ENCODE data around the gene CNOT4. TPM values are rescaled to one million over a fixed set of nuclear protein-coding genes. Genes with fewer than 3 reads are reported as not detected.

Gene CNOT4, protein sequence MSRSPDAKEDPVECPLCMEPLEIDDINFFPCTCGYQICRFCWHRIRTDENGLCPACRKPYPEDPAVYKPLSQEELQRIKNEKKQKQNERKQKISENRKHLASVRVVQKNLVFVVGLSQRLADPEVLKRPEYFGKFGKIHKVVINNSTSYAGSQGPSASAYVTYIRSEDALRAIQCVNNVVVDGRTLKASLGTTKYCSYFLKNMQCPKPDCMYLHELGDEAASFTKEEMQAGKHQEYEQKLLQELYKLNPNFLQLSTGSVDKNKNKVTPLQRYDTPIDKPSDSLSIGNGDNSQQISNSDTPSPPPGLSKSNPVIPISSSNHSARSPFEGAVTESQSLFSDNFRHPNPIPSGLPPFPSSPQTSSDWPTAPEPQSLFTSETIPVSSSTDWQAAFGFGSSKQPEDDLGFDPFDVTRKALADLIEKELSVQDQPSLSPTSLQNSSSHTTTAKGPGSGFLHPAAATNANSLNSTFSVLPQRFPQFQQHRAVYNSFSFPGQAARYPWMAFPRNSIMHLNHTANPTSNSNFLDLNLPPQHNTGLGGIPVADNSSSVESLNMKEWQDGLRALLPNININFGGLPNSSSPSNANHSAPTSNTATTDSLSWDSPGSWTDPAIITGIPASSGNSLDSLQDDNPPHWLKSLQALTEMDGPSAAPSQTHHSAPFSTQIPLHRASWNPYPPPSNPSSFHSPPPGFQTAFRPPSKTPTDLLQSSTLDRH
- 10 to 100 TPM; 22.1 to 23.3 TPM for total RNA-seq

DNA sequence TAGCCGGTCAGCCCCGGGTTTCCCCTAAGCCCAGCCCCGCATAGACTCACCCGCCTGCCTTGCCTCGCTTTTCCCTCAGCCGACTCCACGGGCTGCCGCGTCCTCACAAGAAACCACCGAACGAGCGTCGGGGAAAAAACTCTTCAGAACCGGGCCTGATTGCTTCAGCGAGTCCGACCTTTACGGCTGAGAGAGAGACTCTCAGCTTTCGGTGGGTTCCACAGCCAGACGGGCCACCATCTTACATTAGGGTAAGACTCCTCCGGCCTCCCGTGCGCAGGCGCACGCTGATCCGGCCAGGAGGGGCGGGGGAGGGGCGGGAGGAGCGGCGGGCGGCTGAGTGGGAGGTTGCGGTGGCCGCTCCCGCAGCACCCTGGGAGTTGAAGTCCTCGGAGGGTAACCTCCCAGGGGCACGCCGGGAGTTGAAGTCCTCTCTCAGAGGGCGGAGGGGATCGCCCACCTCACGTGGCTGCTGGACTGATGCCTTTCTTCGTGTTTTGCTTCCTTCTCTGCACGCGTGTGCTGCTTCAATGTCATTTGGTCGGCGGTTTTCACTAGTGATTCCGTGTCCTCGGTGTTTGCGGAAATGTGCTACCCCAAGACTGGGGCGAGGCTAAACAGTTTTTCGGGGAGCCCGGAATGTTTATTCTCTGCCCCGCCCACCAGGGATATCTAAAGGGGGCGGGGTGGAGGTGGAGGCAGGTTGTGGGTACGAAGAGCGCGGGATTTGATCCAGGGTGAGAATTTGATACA, at the start of gene CNOT4:
Gene CNOT4 (minus strand): TSS at position 264 of the 753 bp plus-strand sequence. CDS start 71,771 bp downstream, outside the sequence.
- ATAC-seq = peak; percentile 97
- peak; percentile 98 for DNase-seq
- Mint-ChIP-seq H3K4me1 (ENCODE audit: low read depth) (peaks cover 16% of the 10 kb centered on the region), H3K9me3 (ENCODE audit: insufficient read depth) (no peaks in the 10 kb centered on the region), H3K36me3 (ENCODE audit: low read depth) (peaks cover 7% of the 10 kb centered on the region), H3K4me3 (no peak within 1 kb of the TSS), H3K27ac (no peak within 1 kb of the TSS), H3K27me3 (ENCODE audit: low read depth) (peaks cover 1% of the 10 kb centered on the region)
- CTCF ChIA-PET = interaction anchor here (1.0 to 1.8 kb wide), 3 partner anchors 95 to 153 kb away, joined by 3 to 5 read pairs (median 5); partner anchors contain the start of gene STMP1
- POLR2A ChIA-PET = interaction anchor here (0.9 to 1.8 kb wide), 3 partner anchors 48 to 108 kb away, joined by 3 to 5 read pairs (median 4); partner anchors contain the start of gene NUP205

DNA sequence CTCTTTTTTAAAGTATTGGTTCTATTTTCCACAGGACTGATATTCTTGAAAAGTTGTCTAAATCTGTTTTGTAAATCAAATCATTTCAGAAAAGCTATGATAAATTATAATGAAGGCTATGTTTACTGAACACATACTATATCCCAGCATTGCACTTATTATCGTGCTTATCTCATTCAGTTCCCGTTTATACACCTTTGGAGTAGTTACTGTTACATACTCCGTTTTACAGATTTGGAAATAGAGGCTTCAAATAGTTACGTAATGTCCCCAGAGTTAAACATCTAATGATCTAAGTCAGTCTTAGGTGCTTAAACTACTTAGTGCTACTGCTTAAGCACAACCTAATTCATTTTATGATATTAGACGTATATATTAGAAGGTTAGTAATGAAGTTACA, 49.0 kb upstream of the CNOT4 start:
- POLR2A ChIA-PET = interaction anchor here (1.5 kb wide), 1 partner anchor 50 kb away, joined by 5 read pairs; the partner anchor contains the start of gene CNOT4
- H3K4me1 Mint-ChIP-seq (ENCODE audit: low read depth) = peaks cover 24% of the 10 kb centered on the region
- CTCF ChIA-PET = interaction anchor here (1.0 to 2.0 kb wide), 4 partner anchors 11 to 87 kb away, joined by 3 to 6 read pairs (median 4); no protein-coding TSS in a partner anchor
- no peak overlapping the region for H3K4me3 Mint-ChIP-seq
- H3K27me3 Mint-ChIP-seq (ENCODE audit: low read depth) = no peaks in the 10 kb centered on the region
- H3K36me3 Mint-ChIP-seq (ENCODE audit: low read depth) = peaks cover 20% of the 10 kb centered on the region
- DNase-seq (no peak), ATAC-seq (no peak)
- no peak overlapping the region for H3K27ac Mint-ChIP-seq
- no peaks in the 10 kb centered on the region for H3K9me3 Mint-ChIP-seq (ENCODE audit: insufficient read depth)

DNA sequence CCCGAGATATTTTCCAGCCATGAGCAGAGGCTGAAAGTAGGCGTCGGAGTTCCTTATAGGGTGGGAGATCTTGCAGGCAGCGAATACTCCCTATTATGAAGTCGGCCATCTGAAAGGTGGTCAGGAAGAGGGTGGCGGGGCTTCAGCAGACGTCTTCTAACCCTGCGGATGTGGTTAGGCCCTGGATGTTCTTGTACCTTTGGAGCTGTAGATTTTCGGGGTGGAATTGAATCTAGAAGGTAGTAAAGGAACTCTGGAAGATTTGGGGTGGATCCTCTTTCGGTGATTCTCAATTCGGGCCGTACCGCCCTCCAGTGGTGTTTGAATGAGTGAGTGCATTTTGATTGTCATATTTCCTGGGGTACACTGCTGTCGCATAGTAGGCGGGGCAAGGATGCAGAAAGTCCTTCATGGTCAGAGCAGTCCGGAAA, 48.5 kb upstream of the CNOT4 start:
- ATAC-seq (peak; percentile 77), DNase-seq (peak; percentile 79)
- CTCF ChIA-PET = interaction anchor here (1.0 to 2.0 kb wide), 6 partner anchors 11 to 276 kb away, joined by 3 to 6 read pairs (median 4); no protein-coding TSS in a partner anchor
- H3K36me3 Mint-ChIP-seq (ENCODE audit: low read depth) = peaks cover 18% of the 10 kb centered on the region
- no peaks in the 10 kb centered on the region for H3K27me3 Mint-ChIP-seq (ENCODE audit: low read depth)
- no peaks in the 10 kb centered on the region for H3K9me3 Mint-ChIP-seq (ENCODE audit: insufficient read depth)
- POLR2A ChIA-PET = interaction anchor here (1.5 kb wide), 1 partner anchor 49 kb away, joined by 5 read pairs; the partner anchor contains the start of gene CNOT4
- no peak overlapping the region for H3K4me3 Mint-ChIP-seq
- no peak overlapping the region for H3K27ac Mint-ChIP-seq
- peaks cover 24% of the 10 kb centered on the region for H3K4me1 Mint-ChIP-seq (ENCODE audit: low read depth)

DNA sequence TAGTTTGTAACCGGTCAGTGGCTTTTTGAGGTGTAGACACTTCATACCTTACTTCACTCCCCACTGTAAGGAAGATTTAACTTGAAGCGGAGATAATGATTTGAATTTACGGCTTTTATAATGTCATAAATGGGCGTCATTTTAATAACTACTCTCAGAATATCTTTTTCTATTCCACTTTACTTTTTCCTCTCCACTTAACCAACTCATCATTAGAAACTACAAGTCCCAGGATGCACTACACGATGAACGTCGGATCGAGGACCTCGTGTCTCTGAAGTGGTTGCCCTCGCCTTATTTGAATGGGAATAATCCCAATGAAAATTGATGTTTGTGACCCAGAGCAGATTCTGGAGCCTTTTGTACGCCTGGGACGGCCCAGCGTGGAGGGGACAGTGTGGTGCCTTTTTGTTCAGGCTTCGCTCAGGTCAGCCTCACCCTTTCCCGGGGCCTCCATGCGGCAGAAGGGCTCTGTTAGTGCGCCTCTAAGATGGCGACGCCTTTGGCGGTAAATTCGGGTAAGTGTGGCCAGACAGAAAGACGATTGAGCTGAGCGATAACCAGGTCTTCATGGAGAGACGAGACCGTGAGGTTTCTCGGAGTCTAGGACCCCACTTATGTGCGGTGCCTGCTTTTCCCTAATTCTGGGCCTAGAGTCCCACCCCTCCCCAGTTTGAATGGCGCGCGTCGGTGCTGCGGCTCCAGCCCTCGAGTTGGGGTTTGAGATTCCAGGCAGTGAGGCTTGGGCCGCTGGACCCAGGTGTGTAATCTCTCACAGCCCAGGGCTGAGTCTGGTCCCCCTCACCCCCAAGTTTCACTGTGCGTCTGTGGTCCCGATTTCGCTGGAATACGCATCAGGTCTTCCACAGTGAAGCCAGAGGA, 47.8 kb upstream of the CNOT4 start, which contains the start of gene NUP205:
Gene NUP205 (plus strand): TSS at position 463 of the 882 bp plus-strand sequence. CDS start 28 bp downstream, at position 491.
- Mint-ChIP-seq H3K36me3 (ENCODE audit: low read depth) (peaks cover 15% of the 10 kb centered on the region), H3K4me1 (ENCODE audit: low read depth) (peaks cover 22% of the 10 kb centered on the region), H3K27ac (peak within 1 kb of the TSS; percentile 51), H3K4me3 (no peak within 1 kb of the TSS), H3K9me3 (ENCODE audit: insufficient read depth) (no peaks in the 10 kb centered on the region), H3K27me3 (ENCODE audit: low read depth) (no peaks in the 10 kb centered on the region)
- POLR2A ChIA-PET = interaction anchor here (1.5 kb wide), 1 partner anchor 48 kb away, joined by 5 read pairs; the partner anchor contains the start of gene CNOT4
- ATAC-seq (peak; percentile 86), DNase-seq (peak; percentile 80)
- CTCF ChIA-PET = interaction anchor here (1.0 to 2.0 kb wide), 5 partner anchors 12 to 276 kb away, joined by 3 to 6 read pairs (median 4); no protein-coding TSS in a partner anchor

DNA sequence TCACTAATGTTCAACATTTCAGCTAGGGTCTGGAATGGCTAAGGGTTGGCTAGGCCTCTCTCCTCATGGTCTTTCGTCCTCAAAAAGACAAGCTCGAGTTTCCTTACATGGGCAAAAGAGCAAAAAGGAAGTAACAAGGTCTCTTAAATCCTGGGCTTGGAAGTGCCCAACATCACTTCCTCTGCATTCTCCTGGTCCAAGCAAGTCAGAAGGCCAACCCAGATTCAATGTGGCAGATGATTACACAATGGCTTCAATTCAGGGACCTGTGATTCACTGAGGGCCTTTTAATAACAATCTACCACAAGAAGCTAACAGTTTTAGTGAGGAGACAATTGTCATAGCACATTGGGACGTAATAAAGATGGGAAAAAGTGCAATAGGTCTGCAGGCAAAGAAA, 43.4 kb upstream of the CNOT4 start:
- no peak overlapping the region for H3K4me3 Mint-ChIP-seq
- ATAC-seq (no peak), DNase-seq (no peak)
- POLR2A ChIA-PET = interaction anchor here (1.2 kb wide), 1 partner anchor 12 kb away, joined by 3 read pairs; no protein-coding TSS in a partner anchor
- CTCF ChIA-PET = interaction anchor here (1.3 kb wide), 1 partner anchor 92 kb away, joined by 5 read pairs; no protein-coding TSS in a partner anchor
- no peaks in the 10 kb centered on the region for H3K36me3 Mint-ChIP-seq (ENCODE audit: low read depth)
- H3K9me3 Mint-ChIP-seq (ENCODE audit: insufficient read depth) = no peaks in the 10 kb centered on the region
- no peaks in the 10 kb centered on the region for H3K27me3 Mint-ChIP-seq (ENCODE audit: low read depth)
- H3K27ac Mint-ChIP-seq = no peak overlapping the region
- H3K4me1 Mint-ChIP-seq (ENCODE audit: low read depth) = peaks cover 8% of the 10 kb centered on the region

DNA sequence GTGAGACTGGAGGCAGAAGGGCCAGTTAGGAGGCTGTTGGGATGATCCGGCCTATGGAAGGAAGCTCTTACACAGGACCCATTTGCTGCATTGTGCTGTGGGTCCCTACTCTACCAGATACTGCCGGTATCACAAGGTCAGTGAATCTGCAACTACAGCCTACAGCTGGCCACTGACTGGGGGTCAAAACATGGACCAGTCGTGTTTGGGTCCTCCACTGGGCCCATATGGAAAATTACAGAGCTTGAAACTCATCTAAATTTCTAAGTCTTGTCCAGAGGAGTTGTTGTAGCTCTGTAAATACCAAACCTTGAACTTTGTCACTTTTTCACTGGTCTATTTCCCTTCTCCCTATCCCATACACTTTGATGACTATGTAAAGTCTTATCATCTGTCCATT, 42.2 kb upstream of the CNOT4 start:
- no peak overlapping the region for H3K4me3 Mint-ChIP-seq
- ChIA-PET POLR2A (no interaction called here), CTCF (interaction anchor here (1.0 to 1.3 kb wide), 2 partner anchors 93 to 278 kb away, joined by 4 to 5 read pairs; no protein-coding TSS in a partner anchor)
- H3K27ac Mint-ChIP-seq = no peak overlapping the region
- DNase-seq (no peak), ATAC-seq (no peak)
- H3K27me3 Mint-ChIP-seq (ENCODE audit: low read depth) = peaks cover 7% of the 10 kb centered on the region
- peaks cover 8% of the 10 kb centered on the region for H3K4me1 Mint-ChIP-seq (ENCODE audit: low read depth)
- no peaks in the 10 kb centered on the region for H3K9me3 Mint-ChIP-seq (ENCODE audit: insufficient read depth)
- no peaks in the 10 kb centered on the region for H3K36me3 Mint-ChIP-seq (ENCODE audit: low read depth)

DNA sequence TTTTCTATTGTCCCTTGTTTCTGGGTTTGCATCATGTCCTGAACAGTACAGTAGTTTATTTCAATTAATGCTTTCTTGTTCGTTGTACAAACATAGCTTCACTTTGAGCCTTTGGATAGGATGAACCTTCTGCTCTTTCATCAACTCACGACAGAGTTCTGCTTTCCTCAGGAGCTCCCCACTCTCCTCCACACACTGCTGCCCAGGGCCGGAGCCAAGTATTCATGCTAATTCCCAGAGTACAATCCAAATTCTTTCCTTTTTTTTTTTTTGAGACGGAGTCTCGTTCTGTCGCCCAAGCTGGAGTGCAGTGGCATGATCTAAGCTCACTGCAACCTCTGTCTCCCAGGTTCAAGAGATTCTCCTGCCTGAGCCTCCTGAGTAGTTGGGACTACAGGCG, 40.3 kb upstream of the CNOT4 start:
- ATAC-seq (no peak), DNase-seq (no peak)
- ChIA-PET CTCF (interaction anchor here (1.4 kb wide), 1 partner anchor 12 kb away, joined by 3 read pairs; no protein-coding TSS in a partner anchor), POLR2A (no interaction called here)
- Mint-ChIP-seq H3K27me3 (ENCODE audit: low read depth) (peaks cover 7% of the 10 kb centered on the region), H3K9me3 (ENCODE audit: insufficient read depth) (no peaks in the 10 kb centered on the region), H3K36me3 (ENCODE audit: low read depth) (no peaks in the 10 kb centered on the region), H3K4me3 (no peak overlapping the region), H3K4me1 (ENCODE audit: low read depth) (no peaks in the 10 kb centered on the region), H3K27ac (no peak overlapping the region)

DNA sequence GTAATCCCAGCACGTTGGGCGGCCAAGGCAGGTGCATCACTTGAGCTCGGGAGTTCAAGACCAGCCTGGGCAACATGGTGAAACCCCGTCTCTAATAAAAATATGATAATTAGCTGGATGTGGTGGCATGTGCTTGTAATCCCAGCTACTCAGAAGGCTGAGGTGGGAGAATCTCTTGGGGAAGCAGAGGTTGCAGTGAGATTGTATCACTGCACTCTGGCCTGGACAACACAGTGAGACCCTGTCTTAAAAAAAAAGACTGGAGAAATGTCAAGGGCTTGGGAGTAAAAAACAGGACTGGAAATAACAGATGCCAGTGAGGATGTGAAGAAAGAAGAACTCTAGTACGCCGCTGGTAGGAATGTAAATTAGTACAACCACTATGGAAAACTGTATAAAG, 31.1 kb upstream of the CNOT4 start:
- ChIA-PET CTCF (no interaction called here), POLR2A (no interaction called here)
- ATAC-seq (no peak), DNase-seq (no peak)
- Mint-ChIP-seq H3K27me3 (ENCODE audit: low read depth) (peaks cover 14% of the 10 kb centered on the region), H3K27ac (no peak overlapping the region), H3K36me3 (ENCODE audit: low read depth) (no peaks in the 10 kb centered on the region), H3K4me1 (ENCODE audit: low read depth) (no peaks in the 10 kb centered on the region), H3K4me3 (no peak overlapping the region), H3K9me3 (ENCODE audit: insufficient read depth) (no peaks in the 10 kb centered on the region)

DNA sequence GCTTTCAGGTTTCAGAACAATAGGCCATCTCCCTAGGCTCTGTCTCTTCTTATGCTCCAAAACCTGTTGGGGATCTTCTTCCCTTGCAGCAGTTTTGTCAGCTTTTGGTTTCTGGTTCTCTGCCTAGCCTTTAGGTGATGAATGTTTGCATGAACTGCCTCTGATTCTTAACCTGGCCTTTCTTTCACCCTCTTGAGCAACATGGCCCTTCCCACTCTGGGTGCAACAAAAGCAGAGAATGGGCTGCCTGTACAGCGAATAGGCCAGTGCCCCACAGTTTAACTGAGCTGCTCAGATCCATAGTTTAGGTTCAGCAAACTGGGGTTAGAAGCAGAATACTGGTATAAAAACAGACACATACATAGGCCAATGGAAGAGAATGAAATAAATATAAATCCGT, 29.7 kb upstream of the CNOT4 start:
- ChIA-PET POLR2A (no interaction called here), CTCF (interaction anchor here (0.6 kb wide), 1 partner anchor 88 kb away, joined by 3 read pairs; no protein-coding TSS in a partner anchor)
- H3K36me3 Mint-ChIP-seq (ENCODE audit: low read depth) = no peaks in the 10 kb centered on the region
- H3K27ac Mint-ChIP-seq = no peak overlapping the region
- no peak overlapping the region for H3K4me3 Mint-ChIP-seq
- peaks cover 20% of the 10 kb centered on the region for H3K27me3 Mint-ChIP-seq (ENCODE audit: low read depth)
- DNase-seq (no peak), ATAC-seq (no peak)
- no peaks in the 10 kb centered on the region for H3K4me1 Mint-ChIP-seq (ENCODE audit: low read depth)
- no peaks in the 10 kb centered on the region for H3K9me3 Mint-ChIP-seq (ENCODE audit: insufficient read depth)

DNA sequence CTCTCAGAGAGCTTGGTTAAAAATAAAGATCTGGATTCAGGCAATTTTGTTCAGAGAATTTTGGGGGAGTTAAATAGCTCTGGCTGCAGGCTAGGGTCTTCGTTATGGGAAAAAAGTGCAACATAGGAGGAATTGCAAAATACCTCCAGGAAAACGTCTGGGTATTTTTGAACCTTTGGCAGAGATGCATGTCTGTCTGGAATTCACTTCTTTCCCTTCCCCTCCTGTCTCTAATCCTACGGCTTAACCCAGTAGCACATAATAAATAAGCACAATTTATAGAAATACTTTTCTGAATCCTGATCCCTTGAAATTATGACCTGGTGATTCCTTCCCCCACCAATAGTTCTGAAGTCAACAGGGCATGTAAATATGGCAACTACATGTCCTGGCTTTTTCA, 28.5 kb upstream of the CNOT4 start:
- H3K4me3 Mint-ChIP-seq = no peak overlapping the region
- peaks cover 20% of the 10 kb centered on the region for H3K27me3 Mint-ChIP-seq (ENCODE audit: low read depth)
- no peaks in the 10 kb centered on the region for H3K36me3 Mint-ChIP-seq (ENCODE audit: low read depth)
- no peaks in the 10 kb centered on the region for H3K9me3 Mint-ChIP-seq (ENCODE audit: insufficient read depth)
- no peak for DNase-seq
- ATAC-seq = no peak
- H3K4me1 Mint-ChIP-seq (ENCODE audit: low read depth) = no peaks in the 10 kb centered on the region
- ChIA-PET POLR2A (no interaction called here), CTCF (interaction anchor here (1.4 kb wide), 1 partner anchor 12 kb away, joined by 3 read pairs; no protein-coding TSS in a partner anchor)
- no peak overlapping the region for H3K27ac Mint-ChIP-seq
